PC-9 (cell line): ENCODE measurements around the gene ARHGEF3. TPM values are rescaled to one million over a fixed set of nuclear protein-coding genes. Genes with fewer than 3 reads are reported as not detected.

Experiments used
- BruUV-seq: library from RNA; stranded (reverse); fragments of 400-500 nt; replicated peaks from 2 replicates; lab custom pipeline; 2021; lab: Mats Ljungman, UMichigan
- CTCF ChIA-PET: fragments of 300-600 bp; sonication (Branson Sonifier 250); formaldehyde crosslinking; loops from one replicate; lab custom pipeline; 2022; ENCODE audit warnings: antibody characterized with exemption; lab: Charles Lee
- POLR2A ChIA-PET: fragments of 300-600 bp; sonication (Branson Sonifier 250); formaldehyde crosslinking; loops from one replicate; lab custom pipeline; 2022; ENCODE audit warnings: antibody characterized with exemption; ENCODE audit not compliant: unreplicated experiment; lab: Charles Lee
- DNase-seq, 2 experiments: peaks; one replicate each; pipeline versions ENCODE4 v3.0.0 to v3.0.0-alpha.2; 2015 to 2022; ENCODE audit warnings: mixed read lengths in 1 of 2
- H2AFZ ChIP-seq: fragments of 200-600 bp; sonication (generic); 2 replicates; pipeline ENCODE4 v1.8.1; 2017; ENCODE audit warnings: antibody characterized with exemption
- H3F3A ChIP-seq: fragments of 200-600 bp; sonication (generic); 2 replicates; pipeline ENCODE4 v1.8.1; 2017; ENCODE audit warnings: antibody characterized with exemption, mild to moderate bottlenecking, low read depth; ENCODE audit not compliant: insufficient read depth
- H3K27ac ChIP-seq: fragments of 200-600 bp; sonication (generic); 2 replicates; pipeline ENCODE4 v1.6.1; 2016; ENCODE audit warnings: mixed run types
- H3K27me3 ChIP-seq: fragments of 200-600 bp; sonication (generic); 2 replicates; pipeline ENCODE4 v1.6.1; 2016; ENCODE audit warnings: low read depth, mixed run types; ENCODE audit not compliant: insufficient read depth
- H3K36me3 ChIP-seq: fragments of 200-600 bp; sonication (generic); 2 replicates; pipeline ENCODE4 v1.6.1; 2016; ENCODE audit warnings: low read depth, mixed run types
- H3K4me1 ChIP-seq: fragments of 200-600 bp; sonication (generic); replicated peaks from 2 replicates; pipeline ENCODE4 v1.6.1; 2016; ENCODE audit warnings: mixed run types; ENCODE audit not compliant: insufficient read depth
- H3K4me2 ChIP-seq: fragments of 200-600 bp; sonication (generic); 2 replicates; pipeline ENCODE4 v1.6.1; 2017; ENCODE audit warnings: mixed run types
- H3K4me3 ChIP-seq: fragments of 200-600 bp; sonication (generic); 2 replicates; pipeline ENCODE4 v1.6.1; 2016; ENCODE audit warnings: mixed run types
- H3K79me2 ChIP-seq: fragments of 200-600 bp; sonication (generic); 2 replicates; pipeline ENCODE4 v1.6.1; 2017; ENCODE audit warnings: low read depth, mixed run types
- H3K9me2 ChIP-seq: fragments of 200-600 bp; sonication (generic); 2 replicates; pipeline ENCODE4 v1.8.1; 2017; ENCODE audit warnings: mild to moderate bottlenecking; ENCODE audit not compliant: insufficient read depth
- H3K9me3 ChIP-seq: fragments of 200-600 bp; sonication (generic); 2 replicates; pipeline ENCODE4 v1.8.1; 2016; ENCODE audit warnings: low read depth; ENCODE audit not compliant: insufficient read depth
- H4K20me1 ChIP-seq: fragments of 200-600 bp; sonication (generic); 2 replicates; pipeline ENCODE4 v1.8.1; 2017; ENCODE audit not compliant: insufficient read depth
- CTCF ChIP-seq: fragments of 200-600 bp; sonication (generic); conservative IDR thresholded peaks from 2 replicates; pipeline ENCODE4 v1.6.1; 2017; ENCODE audit warnings: mixed run types, antibody characterized with exemption, mild to moderate bottlenecking, moderate library complexity
- EZH2 ChIP-seq: fragments of 200-600 bp; sonication (generic); IDR thresholded peaks from 2 replicates; pipeline ENCODE4 v1.8.0; 2017; ENCODE audit warnings: antibody characterized with exemption, low read depth
- intact Hi-C: fragments of 100-400 bp; cut with micrococcal nuclease; formaldehyde crosslinking; loops from one replicate; pipeline ENCODE4 v1.10.0; 2022; ENCODE audit not compliant: unreplicated experiment
- total RNA-seq: library from RNA; stranded (reverse); gene quantifications from 2 replicates; pipeline ENCODE4 v1.2.3, GENCODE V29; 2021

ARHGEF3 gene
- total RNA-seq, 1 experiment from 2014 or later, result 49.2 TPM

GRCh38 chr3:56795829-56796185 lies 5.9 kb downstream of the ARHGEF3 start:
- BruUV-seq, result no TSS peak
- intact Hi-C loops, result no loop called here
- POLR2A ChIA-PET, result no interaction called here

GRCh38 chr3:56795097-56795828 lies 6.5 kb downstream of the ARHGEF3 start:
- Histone ChIP-seq H3F3A (peaks cover 4% of the 10 kb centered on the region; the same call in 1 of the 2 replicates), H3K79me2 (0 out of 2 replicates have a peak, but pooled peaks cover 4% of the 10 kb centered on the region), H4K20me1 (no peaks in the 10 kb centered on the region), H3K27ac (peak overlapping the region; percentile 66), H3K9me2 (no peaks in the 10 kb centered on the region), H3K36me3 (no peaks in the 10 kb centered on the region), H3K4me3 (no peak overlapping the region), H3K27me3 (no peaks in the 10 kb centered on the region), H3K9me3 (no peaks in the 10 kb centered on the region), H2AFZ (no peak overlapping the region), H3K4me2 (peak overlapping the region; percentile 53), H3K4me1 (peaks cover 30% of the 10 kb centered on the region)
- ChIA-PET CTCF (interaction anchor here (1.2 kb wide), 1 partner anchor 44 kb away, joined by 4 read pairs; no protein-coding TSS in a partner anchor), POLR2A (no interaction called here)
- no TSS peak for BruUV-seq
- TF ChIP-seq EZH2 (no peak), CTCF (no peak)
- intact Hi-C loops, result no loop called here
- DNase-seq, result peak in 1 of 2 experiments; percentile 68

More at GRCh38 chr3:56795829-56796185, 5.9 kb downstream of the ARHGEF3 start:
- H3K79me2 ChIP-seq, result 0 out of 2 replicates have a peak, but pooled peaks cover 4% of the 10 kb centered on the region
- peaks cover 4% of the 10 kb centered on the region; the same call in 1 of the 2 replicates for H3F3A ChIP-seq
- no peak overlapping the region for H3K4me3 ChIP-seq
- H3K4me2 ChIP-seq, result no peak overlapping the region; the same call in 1 of the 2 replicates
- H3K9me3 ChIP-seq, result no peaks in the 10 kb centered on the region
- no peak overlapping the region for H2AFZ ChIP-seq
- no peaks in the 10 kb centered on the region for H3K9me2 ChIP-seq
- peak overlapping the region; percentile 66; the same call in 1 of the 2 replicates for H3K27ac ChIP-seq
- DNase-seq, result no peak
- H4K20me1 ChIP-seq, result no peaks in the 10 kb centered on the region
- peaks cover 30% of the 10 kb centered on the region for H3K4me1 ChIP-seq
- TF ChIP-seq CTCF (no peak), EZH2 (no peak)
- CTCF ChIA-PET, result no interaction called here
- H3K27me3 ChIP-seq, result no peaks in the 10 kb centered on the region
- no peaks in the 10 kb centered on the region for H3K36me3 ChIP-seq

- ChIA-PET CTCF (interaction anchor here (0.6 kb wide), 1 partner anchor 387 kb away, joined by 3 read pairs; no protein-coding TSS in a partner anchor), POLR2A (no interaction called here)
- H4K20me1 ChIP-seq, result no peaks in the 10 kb centered on the region
- H3K4me1 ChIP-seq, result peaks cover 20% of the 10 kb centered on the region
- H2AFZ ChIP-seq, result no peak overlapping the region
- H3K9me2 ChIP-seq, result no peaks in the 10 kb centered on the region
- no peaks in the 10 kb centered on the region for H3K79me2 ChIP-seq
- intact Hi-C loops, result no loop called here
- no peak overlapping the region for H3K4me3 ChIP-seq
- no peak overlapping the region for H3K27ac ChIP-seq
- no peak for DNase-seq
- no TSS peak for BruUV-seq
- TF ChIP-seq CTCF (no peak), EZH2 (no peak)
- no peaks in the 10 kb centered on the region for H3K36me3 ChIP-seq
- no peak overlapping the region for H3K4me2 ChIP-seq
- H3F3A ChIP-seq, result no peaks in the 10 kb centered on the region
- H3K9me3 ChIP-seq, result no peaks in the 10 kb centered on the region
- H3K27me3 ChIP-seq, result no peaks in the 10 kb centered on the region
These were observed 9.6 kb downstream of the ARHGEF3 start for GRCh38 chr3:56792193-56792592.
